LNCaP clone FGC (cell line): ENCODE data around the gene ANK3.

Experiments used
- DNase-seq: peaks from one replicate; pipeline ENCODE4 v3.0.0-alpha.2; 2011; ENCODE audit warnings: low read depth
- H3K4me3 ChIP-seq: 2 replicates; pipeline ENCODE4 v1.5.1; 2011; ENCODE audit warnings: mild to moderate bottlenecking, low read depth, low read length, control low read depth
- CTCF ChIP-seq: IDR thresholded peaks from 2 replicates; pipeline ENCODE4 v1.5.1; 2012; ENCODE audit warnings: mild to moderate bottlenecking; ENCODE audit not compliant: control insufficient read depth, insufficient read depth; ENCODE audit errors: extremely low read depth

The ANK3 gene

DNA sequence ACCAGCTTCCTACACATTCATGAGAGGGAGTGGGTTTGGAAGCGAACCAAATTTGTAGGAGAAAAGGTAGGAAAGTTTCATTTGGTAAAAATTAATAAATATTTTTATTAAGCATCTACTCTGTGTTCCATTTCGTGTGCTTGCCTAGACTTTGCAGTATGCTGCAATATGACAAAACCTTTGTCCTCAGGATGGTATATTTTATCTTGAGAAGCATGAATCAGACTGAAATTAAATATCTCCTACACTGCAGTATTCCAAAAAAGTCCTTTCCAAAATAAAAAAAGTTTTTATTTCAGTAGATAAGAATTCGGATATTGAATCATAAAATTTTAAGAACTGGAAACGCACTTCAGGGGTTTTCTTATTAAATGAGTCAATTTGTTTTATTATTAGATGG is 47.7 kb downstream of the ANK3 start:
- no peak overlapping the region for H3K4me3 ChIP-seq
- TF ChIP-seq CTCF: no peak
- no peak for DNase-seq

- no peak for TF ChIP-seq CTCF
- no peak for DNase-seq
- H3K4me3 ChIP-seq: no peak overlapping the region
Observed at GRCh38 chr10:60340973-60341372, 48.7 kb downstream of the ANK3 start.

DNA sequence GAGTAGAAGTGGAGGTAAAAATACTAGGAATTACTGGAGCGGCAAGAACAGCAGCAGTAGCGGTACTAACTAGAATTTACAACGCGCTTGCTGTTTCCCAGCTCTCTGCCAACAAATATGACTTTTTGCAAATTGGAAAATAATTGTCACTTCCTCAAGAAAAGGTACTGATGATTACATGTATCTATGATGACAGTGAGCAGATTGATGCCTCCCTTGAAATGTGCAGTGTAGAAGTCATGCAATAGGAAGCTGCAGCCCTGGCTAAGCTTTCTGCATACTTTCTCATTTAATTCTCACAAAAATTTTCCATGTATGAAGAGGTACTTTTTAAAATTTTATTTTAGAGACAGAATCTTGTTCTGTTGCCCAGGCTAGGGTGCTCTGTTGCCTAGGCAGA is 49.9 kb downstream of the ANK3 start:
- TF ChIP-seq CTCF: no peak
- no peak for DNase-seq

DNA sequence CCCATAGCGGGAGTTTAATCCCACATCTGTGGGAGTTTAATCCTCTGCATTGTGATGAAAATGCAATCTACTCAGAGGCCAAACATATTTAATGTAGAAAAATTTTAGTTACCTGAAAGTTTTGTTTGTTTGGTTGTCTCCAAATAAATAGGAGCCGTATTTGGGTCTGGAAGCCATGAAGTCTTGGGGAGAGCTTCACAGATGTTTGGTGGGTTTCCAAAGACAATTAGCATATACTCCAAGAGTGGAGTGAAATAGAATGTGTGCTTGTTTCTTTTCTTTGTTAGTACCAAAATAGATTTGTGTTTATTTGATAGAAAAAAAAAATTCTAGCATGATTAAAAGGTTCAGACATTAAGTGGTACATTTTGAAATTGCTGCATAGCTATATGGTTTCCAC is 50.9 kb downstream of the ANK3 start:
- no peak for TF ChIP-seq CTCF
- H3K4me3 ChIP-seq: no peak overlapping the region
- DNase-seq: no peak

More for the DNA sequence above, 49.9 kb downstream of the ANK3 start:
- H3K4me3 ChIP-seq: no peak overlapping the region

DNA sequence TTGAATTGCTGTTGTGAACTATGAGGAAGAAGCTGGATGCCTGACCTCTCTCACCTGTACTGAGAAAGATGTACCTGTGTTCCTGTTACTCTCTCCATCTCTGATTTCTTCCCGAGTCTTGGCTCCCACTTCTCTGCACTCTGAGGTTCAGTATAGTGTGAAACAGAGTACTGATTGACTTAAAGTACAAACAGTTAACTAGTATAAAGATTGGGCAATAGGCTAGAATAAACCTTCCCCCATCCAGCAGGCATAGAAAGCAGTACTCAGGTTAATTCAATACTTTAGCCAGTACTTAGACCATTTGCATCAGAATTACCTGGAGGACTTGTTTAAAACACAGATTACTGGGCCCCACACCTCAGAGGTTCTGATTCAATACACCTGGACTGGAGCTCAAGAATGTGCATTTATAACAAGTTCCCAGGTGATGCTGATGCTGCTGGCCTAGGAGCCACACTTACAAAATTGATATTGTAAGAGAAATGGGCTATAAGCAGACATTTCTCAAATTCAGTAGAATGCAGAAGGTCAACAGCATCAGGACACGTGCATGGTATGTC is 51.6 kb downstream of the ANK3 start:
- DNase-seq: no peak
- no peak overlapping the region for H3K4me3 ChIP-seq
- no peak for TF ChIP-seq CTCF

GRCh38 chr10:60336901-60337630 is 52.6 kb downstream of the ANK3 start:
- H3K4me3 ChIP-seq: no peak overlapping the region
- DNase-seq: no peak
- no peak for TF ChIP-seq CTCF

DNA sequence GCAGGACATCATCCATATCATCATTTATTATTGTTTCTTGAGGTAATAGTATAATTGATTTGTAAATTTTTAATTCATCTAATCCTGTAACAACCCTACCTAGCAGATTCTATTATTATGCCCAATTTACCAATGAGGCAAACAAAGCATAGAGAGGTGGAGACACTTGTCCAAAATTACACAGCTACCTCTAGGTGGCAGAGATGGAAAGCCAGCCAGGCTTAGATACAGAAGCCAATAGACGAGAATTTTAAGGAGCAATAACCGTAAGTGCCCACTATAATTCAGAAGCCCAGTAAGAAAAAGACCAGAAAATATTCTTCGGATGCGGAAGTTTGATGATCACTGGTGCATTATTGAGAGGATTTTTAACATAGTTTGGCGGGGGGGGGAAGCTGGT is 54.0 kb downstream of the ANK3 start:
- no peak for DNase-seq
- TF ChIP-seq CTCF: peak; percentile 29; the same call in 1 of the 2 replicates
- H3K4me3 ChIP-seq: no peak overlapping the region
